Psoas muscle (tissue), 8 donors: ENCODE measurements around the gene KRTAP4-6. TPM values are rescaled to one million over a fixed set of nuclear protein-coding genes. Genes with fewer than 3 reads are reported as not detected.

ENCODE experiments used
- ATAC-seq, 4 donors: fragments of 200-7000 bp; cut with Tn5 transposase; one replicate each; pipeline ENCODE4 v1.9.1; 2020; ENCODE audit warnings: moderate library complexity in 3 of 4, mild to moderate bottlenecking in 2 of 4
- DNase-seq, 2 donors: peaks; one replicate each; pipeline ENCODE4 v3.0.0-alpha.2; 2020
- H3K27ac ChIP-seq: fragments of 200-600 bp; one replicate; pipeline ENCODE4 v1.8.0; 2022
- H3K27me3 ChIP-seq, 3 donors: fragments of 200-600 bp in 1 of 3; one replicate each; pipeline versions ENCODE4 v1.6.1 to v1.8.0; 2013 to 2022; ENCODE audit warnings: low read length in 2 of 3, mild to moderate bottlenecking in 2 of 3, moderate library complexity in 1 of 3; ENCODE audit not compliant: insufficient read depth in 3 of 3
- H3K36me3 ChIP-seq, 2 donors: fragments of 200-600 bp in 1 of 2; one replicate each; pipeline versions ENCODE4 v1.6.1 to v1.8.0; 2013 to 2022; ENCODE audit warnings: low read depth in 1 of 2, mild to moderate bottlenecking in 1 of 2, moderate library complexity in 1 of 2; ENCODE audit not compliant: insufficient read depth in 1 of 2
- H3K4me1 ChIP-seq: fragments of 200-600 bp; one replicate; pipeline ENCODE4 v1.8.0; 2022
- H3K4me3 ChIP-seq: fragments of 200-600 bp; one replicate; pipeline ENCODE4 v1.8.0; 2022; ENCODE audit warnings: mild to moderate bottlenecking
- H3K9me3 ChIP-seq: fragments of 200-600 bp; one replicate; pipeline ENCODE4 v1.8.0; 2022
- CTCF ChIP-seq: fragments of 200-600 bp; IDR thresholded peaks from one replicate; pipeline ENCODE4 v1.8.0; 2022; ENCODE audit warnings: antibody characterized with exemption
- WGBS, 3 donors: extraction: QIAGEN DNeasy Blood & Tissue Kit; methylation state at CpG; one replicate each; pipeline versions ENCODE4 v1.1.6 to v1.1.7; 2013; 5-methylcytosine and 5-hydroxymethylcytosine counted together
- intact Hi-C, 2 donors: fragments of 100-400 bp; cut with DNase I; formaldehyde crosslinking; loops; one replicate each; pipeline versions ENCODE4 v1.11.0 to v1.14.2; 2022
- polyA plus RNA-seq, 3 donors: library from polyadenylated mRNA; stranded (reverse); fragments of 200-250 nt; gene quantifications; one replicate each; pipeline ENCODE4 v1.2.3, GENCODE V29; 2013
- total RNA-seq, 4 donors: library from RNA; stranded (reverse); fragmentation: NEBNext Ultra II Directional in 2 of 4; extraction: Animal tissue kit (Norgen Biotek cat#: 25700) in 2 of 4; gene quantifications; one replicate each; pipeline versions ENCODE4 v1.2.1 to v1.2.4, GENCODE V29; 2021 to 2023
- donor health status: healthy with polysubstance abuse.
- donor health status: DM: no; HTN: no; CAD: no; lungs with moderate emphysema.
- donor health status: Bipolar disorder and iron deficiency.
- donor health status: healthy.
- donor health status: DM: yes; HTN: yes; CAD: no.
- donor health status: DM: no; HTN: no; CAD: no.
- donor health status: DM: no; HTN: no; CAD: no.
- donor health status: DM: yes; HTN: yes; CAD: no.

Gene KRTAP4-6
- total and polyA plus RNA-seq, 7 donors, result not detected

DNA sequence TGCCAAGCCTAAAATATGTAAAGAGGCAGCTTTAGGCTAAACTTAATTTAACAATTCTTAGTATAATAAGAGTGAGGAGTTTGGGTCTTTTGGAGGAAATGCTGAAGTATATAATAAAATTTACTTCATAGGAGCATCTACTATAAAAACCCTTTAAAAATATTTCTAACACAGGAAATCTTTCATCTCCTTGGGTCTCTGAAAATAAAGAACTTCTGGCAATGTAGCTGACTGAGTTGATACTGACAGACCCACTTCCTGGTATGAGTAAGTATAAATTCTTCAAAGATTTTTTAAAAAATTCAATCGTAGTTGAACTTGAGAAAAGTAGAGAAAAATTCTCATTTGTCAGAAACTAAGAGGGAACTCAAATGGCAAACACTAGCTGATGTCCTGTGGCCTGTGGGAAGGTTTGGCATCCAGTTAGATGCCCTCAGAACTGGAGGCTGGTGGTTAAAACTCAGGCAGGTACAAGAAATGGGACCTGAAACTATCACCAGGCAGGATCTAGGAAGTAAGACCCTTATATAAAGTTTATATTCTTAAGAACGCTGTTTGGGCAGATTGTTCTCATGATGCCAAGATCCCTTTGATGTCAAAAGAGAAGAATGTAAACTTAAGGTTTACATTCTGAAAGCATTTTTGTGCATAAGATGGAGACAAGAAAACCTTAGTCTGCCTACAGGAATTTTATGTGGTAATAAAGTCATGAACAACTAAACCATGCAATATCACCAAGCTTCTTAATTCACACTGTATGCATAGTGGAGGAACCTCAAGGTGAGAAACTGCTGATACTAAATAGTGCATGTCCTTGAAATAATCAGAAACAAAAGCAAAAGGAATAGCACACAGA is 6.2 kb downstream of the KRTAP4-6 start:
- intact Hi-C loops, result no loop called here
- no peaks in the 10 kb centered on the region for H3K4me1 ChIP-seq
- 70 to 72% (median 72%) methylated on average over 2 of the region's 2 CpGs for WGBS, 3 donors
- no peaks in the 10 kb centered on the region for H3K36me3 ChIP-seq
- peaks cover 7% of the 10 kb centered on the region for H3K9me3 ChIP-seq
- TF ChIP-seq CTCF, result no peak
- no peak for ATAC-seq
- peaks cover 0 to 2% (median 0%) of the 10 kb centered on the region in 3 donors for H3K27me3 ChIP-seq
- no peak overlapping the region for H3K4me3 ChIP-seq
- no peak for DNase-seq
- no peak overlapping the region for H3K27ac ChIP-seq

DNA sequence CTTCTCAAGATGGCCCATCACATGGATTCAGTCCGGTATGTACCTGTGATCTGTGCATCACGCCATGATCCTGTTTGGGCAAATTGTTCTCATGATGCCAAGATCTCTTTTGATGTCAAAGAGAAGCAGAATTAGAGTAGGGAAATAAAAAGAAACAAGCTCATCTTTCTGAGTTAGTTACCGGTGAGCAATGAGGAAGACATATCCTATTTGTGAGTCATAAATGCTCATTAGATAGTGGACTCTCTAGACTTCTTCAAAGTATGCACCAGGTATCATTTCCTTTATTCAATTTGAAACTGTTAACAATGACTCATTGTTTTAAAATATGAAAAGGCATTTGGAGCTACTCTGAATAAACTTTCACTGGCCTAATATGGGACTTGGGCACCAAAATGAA is 8.4 kb downstream of the KRTAP4-6 start:
- TF ChIP-seq CTCF, result no peak
- peaks cover 0 to 2% (median 0%) of the 10 kb centered on the region in 3 donors for H3K27me3 ChIP-seq
- H3K27ac ChIP-seq, result no peak overlapping the region
- no peaks in the 10 kb centered on the region for H3K36me3 ChIP-seq
- no peaks in the 10 kb centered on the region for H3K4me1 ChIP-seq
- peaks cover 7% of the 10 kb centered on the region for H3K9me3 ChIP-seq
- intact Hi-C loops, result no loop called here
- ATAC-seq (no peak), DNase-seq (no peak)
- 78 to 88% (median 83%) methylated on average over 3 of the region's 3 CpGs for WGBS, 3 donors
- no peak overlapping the region for H3K4me3 ChIP-seq

GRCh38 chr17:41127371-41127770 is 13.0 kb downstream of the KRTAP4-6 start:
- H3K27ac ChIP-seq, result no peak overlapping the region
- no peaks in the 10 kb centered on the region for H3K4me1 ChIP-seq
- intact Hi-C loops, result no loop called here
- 79 to 83% (median 83%) methylated on average over 1 of the region's 1 CpG for WGBS, 3 donors
- ATAC-seq (no peak), DNase-seq (no peak)
- H3K9me3 ChIP-seq, result peaks cover 7% of the 10 kb centered on the region
- H3K36me3 ChIP-seq, result no peaks in the 10 kb centered on the region
- H3K27me3 ChIP-seq, result peaks cover 0 to 6% (median 2%) of the 10 kb centered on the region in 3 donors
- H3K4me3 ChIP-seq, result no peak overlapping the region
- no peak for TF ChIP-seq CTCF

GRCh38 chr17:41126412-41126811 is 13.9 kb downstream of the KRTAP4-6 start:
- Histone ChIP-seq H3K4me3 (no peak overlapping the region), H3K27me3 (peaks cover 0 to 6% (median 2%) of the 10 kb centered on the region in 3 donors), H3K9me3 (peaks cover 7% of the 10 kb centered on the region), H3K27ac (no peak overlapping the region), H3K36me3 (no peaks in the 10 kb centered on the region), H3K4me1 (no peaks in the 10 kb centered on the region)
- DNase-seq, result no peak
- intact Hi-C loops, result no loop called here
- TF ChIP-seq CTCF, result no peak
- 85 to 93% (median 88%) methylated on average over 3 of the region's 3 CpGs for WGBS, 3 donors
- no peak for ATAC-seq
